ENCODE results near the gene PRUNE2. TPM values are rescaled to one million over a fixed set of nuclear protein-coding genes. Genes with fewer than 3 reads are reported as not detected.

PRUNE2 gene
- polyA plus RNA-seq, 1 donor (not counting 4 experiments of a cell fraction or from before 2014, with no cell fraction given), result 0.41 TPM

GRCh38 chr9:76868897-76869296 is 37.0 kb downstream of the PRUNE2 start:
- no peak for FAIRE-seq
- H3K4me2 ChIP-seq (ENCODE audit: control insufficient read depth, extremely low read depth, insufficient read depth, low read depth, low read length), result peak overlapping the region; percentile 80
- peaks cover 19% of the 10 kb centered on the region for H3K4me1 ChIP-seq (ENCODE audit: control insufficient read depth, extremely low read depth, insufficient read depth, low read length)
- peak overlapping the region; percentile 59 for H2AFZ ChIP-seq (ENCODE audit: control insufficient read depth, low read length)
- no peak for DNase-seq (ENCODE audit: low read depth, low spot score)
- dilution Hi-C loops (cut with MboI; ENCODE audit: extremely low pct_ligation_motif_present, low sequenced_read_pairs), result no loop called here
- no peaks in the 10 kb centered on the region for H3K36me3 ChIP-seq (ENCODE audit: control insufficient read depth in 2 of 2, extremely low read depth in 1 of 2, insufficient read depth in 2 of 2, low read length in 2 of 2)
- peak overlapping the region; percentile 25 for H3K9ac ChIP-seq (ENCODE audit: control insufficient read depth, extremely low read depth, insufficient read depth, low read length)
- H4K20me1 ChIP-seq (ENCODE audit: control insufficient read depth, extremely low read depth, insufficient read depth, low read length), result no peaks in the 10 kb centered on the region
- no peaks in the 10 kb centered on the region for H3K9me3 ChIP-seq (ENCODE audit: control insufficient read depth, low read depth, low read length)
- H3K9me1 ChIP-seq (ENCODE audit: control insufficient read depth, extremely low read depth, insufficient read depth, low read length), result no peaks in the 10 kb centered on the region
- H3K79me2 ChIP-seq (ENCODE audit: control insufficient read depth, insufficient read depth, low read length), result no peaks in the 10 kb centered on the region
- TF ChIP-seq, protein P1, sequence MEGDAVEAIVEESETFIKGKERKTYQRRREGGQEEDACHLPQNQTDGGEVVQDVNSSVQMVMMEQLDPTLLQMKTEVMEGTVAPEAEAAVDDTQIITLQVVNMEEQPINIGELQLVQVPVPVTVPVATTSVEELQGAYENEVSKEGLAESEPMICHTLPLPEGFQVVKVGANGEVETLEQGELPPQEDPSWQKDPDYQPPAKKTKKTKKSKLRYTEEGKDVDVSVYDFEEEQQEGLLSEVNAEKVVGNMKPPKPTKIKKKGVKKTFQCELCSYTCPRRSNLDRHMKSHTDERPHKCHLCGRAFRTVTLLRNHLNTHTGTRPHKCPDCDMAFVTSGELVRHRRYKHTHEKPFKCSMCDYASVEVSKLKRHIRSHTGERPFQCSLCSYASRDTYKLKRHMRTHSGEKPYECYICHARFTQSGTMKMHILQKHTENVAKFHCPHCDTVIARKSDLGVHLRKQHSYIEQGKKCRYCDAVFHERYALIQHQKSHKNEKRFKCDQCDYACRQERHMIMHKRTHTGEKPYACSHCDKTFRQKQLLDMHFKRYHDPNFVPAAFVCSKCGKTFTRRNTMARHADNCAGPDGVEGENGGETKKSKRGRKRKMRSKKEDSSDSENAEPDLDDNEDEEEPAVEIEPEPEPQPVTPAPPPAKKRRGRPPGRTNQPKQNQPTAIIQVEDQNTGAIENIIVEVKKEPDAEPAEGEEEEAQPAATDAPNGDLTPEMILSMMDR (optimal IDR thresholded peaks at IDR 0.05 in 1 of 3, IDR thresholded peaks at IDR 0.05 in 1 of 3, conservative IDR thresholded peaks at IDR 0.05 in 1 of 3; ENCODE audit: extremely low read depth in 1 of 3, insufficient read depth in 2 of 3, low read length in 3 of 3), result no peak
- no peak for TF ChIP-seq EZH2 (IDR thresholded peaks at IDR 0.05; ENCODE audit: low read length)
- H3K27ac ChIP-seq (ENCODE audit: control insufficient read depth, insufficient read depth, low read length), result no peak overlapping the region
- peak overlapping the region in 2 of 3 experiments; percentile 37 to 56 for H3K4me3 ChIP-seq (ENCODE audit: control insufficient read depth in 2 of 3, extremely low read depth in 1 of 3, insufficient read depth in 2 of 3, low read depth in 1 of 3, low read length in 3 of 3)
- H3K27me3 ChIP-seq (ENCODE audit: control insufficient read depth, extremely low read depth, insufficient read depth, low read length), result no peaks in the 10 kb centered on the region

- peak overlapping the region; percentile 42 for H3K4me2 ChIP-seq (ENCODE audit: control insufficient read depth, extremely low read depth, insufficient read depth, low read depth, low read length)
- H3K79me2 ChIP-seq (ENCODE audit: control insufficient read depth, insufficient read depth, low read length), result no peaks in the 10 kb centered on the region
- peak overlapping the region; percentile 72 for H2AFZ ChIP-seq (ENCODE audit: control insufficient read depth, low read length)
- no peak overlapping the region for H3K27ac ChIP-seq (ENCODE audit: control insufficient read depth, insufficient read depth, low read length)
- DNase-seq (ENCODE audit: low read depth, low spot score), result no peak
- dilution Hi-C loops (cut with MboI; ENCODE audit: extremely low pct_ligation_motif_present, low sequenced_read_pairs), result no loop called here
- TF ChIP-seq EZH2 (IDR thresholded peaks at IDR 0.05; ENCODE audit: low read length), result no peak
- TF ChIP-seq, protein P1 (optimal IDR thresholded peaks at IDR 0.05 in 1 of 3, IDR thresholded peaks at IDR 0.05 in 1 of 3, conservative IDR thresholded peaks at IDR 0.05 in 1 of 3; ENCODE audit: extremely low read depth in 1 of 3, insufficient read depth in 2 of 3, low read length in 3 of 3), result no peak
- no peaks in the 10 kb centered on the region for H3K9me3 ChIP-seq (ENCODE audit: control insufficient read depth, low read depth, low read length)
- no peak overlapping the region for H3K9ac ChIP-seq (ENCODE audit: control insufficient read depth, extremely low read depth, insufficient read depth, low read length)
- no peaks in the 10 kb centered on the region for H3K36me3 ChIP-seq (ENCODE audit: control insufficient read depth in 2 of 2, extremely low read depth in 1 of 2, insufficient read depth in 2 of 2, low read length in 2 of 2)
- no peaks in the 10 kb centered on the region for H3K9me1 ChIP-seq (ENCODE audit: control insufficient read depth, extremely low read depth, insufficient read depth, low read length)
- peaks cover 19% of the 10 kb centered on the region for H3K4me1 ChIP-seq (ENCODE audit: control insufficient read depth, extremely low read depth, insufficient read depth, low read length)
- no peaks in the 10 kb centered on the region for H3K27me3 ChIP-seq (ENCODE audit: control insufficient read depth, extremely low read depth, insufficient read depth, low read length)
- peak; percentile 83 for FAIRE-seq
- H3K4me3 ChIP-seq (ENCODE audit: control insufficient read depth in 2 of 3, extremely low read depth in 1 of 3, insufficient read depth in 2 of 3, low read depth in 1 of 3, low read length in 3 of 3), result no peak overlapping the region
- no peaks in the 10 kb centered on the region for H4K20me1 ChIP-seq (ENCODE audit: control insufficient read depth, extremely low read depth, insufficient read depth, low read length)
These were observed 39.2 kb downstream of the PRUNE2 start for GRCh38 chr9:76866689-76867088.

All from keratinocyte (primary cell).